K562 (cell line): ENCODE data around the gene EIF1. TPM values are rescaled to one million over a fixed set of nuclear protein-coding genes. Genes with fewer than 3 reads are reported as not detected.

Source experiments
- ATF1 ChIP-seq, 2 experiments: fragments of 450-650 bp in 1 of 2; IDR thresholded peaks; 2 replicates each; pipeline ENCODE4 v1.6.1; 2016; ENCODE audit warnings: missing compliant biosample characterization in 1 of 2, missing genetic modification characterization in 1 of 2
- ATF7 ChIP-seq: fragments of 450-650 bp; IDR thresholded peaks from 2 replicates; pipeline ENCODE4 v1.7.1; 2014; ENCODE audit warnings: mild to moderate bottlenecking, moderate library complexity
- CTBP1 ChIP-seq: fragments of 450-650 bp; IDR thresholded peaks from 2 replicates; pipeline ENCODE4 v1.6.1; 2016; ENCODE audit warnings: borderline replicate concordance
- CTCF ChIP-seq, 3 experiments: IDR thresholded peaks in 2 of 3; conservative IDR thresholded peaks in 1 of 3; 2 replicates each; pipeline ENCODE4 v1.5.1; 2011 to 2012; ENCODE audit warnings: low read length in 3 of 3, mild to moderate bottlenecking in 3 of 3, control low read depth in 2 of 3, improper control_type of control experiment in 1 of 3, inconsistent platforms in 1 of 3, low read depth in 1 of 3, mixed read lengths in 1 of 3, moderate library complexity in 1 of 3; ENCODE audit not compliant: insufficient read depth in 2 of 3
- FOXJ3 ChIP-seq: sonication (generic); formaldehyde crosslinking; IDR thresholded peaks from 2 replicates; pipeline ENCODE4 v1.4.0; 2020; ENCODE audit warnings: mild to moderate bottlenecking, missing genetic modification reagents
- GATAD2A ChIP-seq: fragments of 450-650 bp; IDR thresholded peaks from 2 replicates; pipeline ENCODE4 v1.6.1; 2017
- GMEB1 ChIP-seq: fragments of 250-450 bp; sonication (Bioruptor Pico); IDR thresholded peaks from 2 replicates; pipeline ENCODE4 v1.4.0; 2020; ENCODE audit warnings: mild to moderate bottlenecking
- HDAC8 ChIP-seq: fragments of 450-650 bp; IDR thresholded peaks from 2 replicates; pipeline ENCODE4 v1.6.1; 2016; ENCODE audit warnings: mild to moderate bottlenecking, missing genetic modification characterization, moderate library complexity, missing compliant biosample characterization
- MCM3 ChIP-seq: fragments of 450-650 bp; IDR thresholded peaks from 2 replicates; pipeline ENCODE4 v1.6.1; 2016
- MTA3 ChIP-seq: fragments of 450-650 bp; formaldehyde crosslinking; IDR thresholded peaks from 2 replicates; pipeline ENCODE4 v1.6.1; 2017; ENCODE audit warnings: mild to moderate bottlenecking, borderline replicate concordance
- NCOA6 ChIP-seq: fragments of 450-650 bp; IDR thresholded peaks from 2 replicates; pipeline ENCODE4 v1.6.1; 2017; ENCODE audit warnings: mild to moderate bottlenecking
- NONO ChIP-seq, 2 experiments: fragments of 200-400 bp in 1 of 2; fragments of 450-650 bp in 1 of 2; formaldehyde crosslinking in 1 of 2; IDR thresholded peaks; 2 replicates each; pipeline ENCODE4 v1.6.1; 2017; ENCODE audit warnings: low read depth in 2 of 2, mild to moderate bottlenecking in 2 of 2, moderate library complexity in 2 of 2, low read length in 1 of 2
- SMAD2 ChIP-seq: fragments of 150-350 bp; IDR thresholded peaks from 2 replicates; pipeline ENCODE4 v1.6.1; 2014; ENCODE audit warnings: low read depth, mild to moderate bottlenecking, low read length
- TCF7L2 ChIP-seq: fragments of 150-350 bp; IDR thresholded peaks from 2 replicates; pipeline ENCODE4 v1.6.1; 2016; ENCODE audit warnings: low read depth, mild to moderate bottlenecking, low read length, moderate library complexity
- ZBTB1 ChIP-seq: sonication (generic); formaldehyde crosslinking; IDR thresholded peaks from 2 replicates; pipeline ENCODE4 v1.8.1; 2023; ENCODE audit warnings: missing genetic modification reagents, low read depth, mild to moderate bottlenecking, borderline replicate concordance
- ZBTB2 ChIP-seq: fragments of 450-650 bp; IDR thresholded peaks from 2 replicates; pipeline ENCODE4 v1.6.1; 2016; ENCODE audit warnings: antibody characterized with exemption
- ZBTB9 ChIP-seq: fragments of 450-650 bp; formaldehyde crosslinking; IDR thresholded peaks from 2 replicates; pipeline ENCODE4 v1.4.0; 2020; ENCODE audit warnings: mild to moderate bottlenecking, moderate library complexity
- ZFX ChIP-seq: sonication (generic); formaldehyde crosslinking; IDR thresholded peaks from 2 replicates; pipeline ENCODE4 v1.8.0; 2022; ENCODE audit warnings: mild to moderate bottlenecking, missing genetic modification reagents, moderate library complexity
- ZNF277 ChIP-seq: fragments of 250-450 bp; sonication (Bioruptor Pico); IDR thresholded peaks from 2 replicates; pipeline ENCODE4 v1.8.0; 2022; ENCODE audit warnings: inconsistent platforms, mild to moderate bottlenecking, moderate library complexity, borderline replicate concordance
- polyA plus RNA-seq, 8 experiments: library from polyadenylated mRNA; depleted of rRNA in 4 of 8; stranded (reverse) in 5 of 8; unstranded in 3 of 8; fragments of >200 nt; fragmentation: Nextera tagmentation in 2 of 8; fragmentation: Illumina TruSeq in 1 of 8; extraction: Ambion mirVana in 2 of 8; extraction: Trizol in 1 of 8; gene quantifications; 2 replicates each; pipeline versions ENCODE4 v1.2.1 to v1.2.3, GENCODE V29; 2011 to 2014; ENCODE audit warnings: inconsistent platforms in 1 of 8, missing spikeins in 1 of 8
- total RNA-seq, 7 experiments: library from RNA; depleted of rRNA in 6 of 7; stranded (reverse); fragments of >200 nt in 6 of 7; fragmentation: Illumina TruSeq in 2 of 7; extraction: Trizol in 2 of 7; gene quantifications; 2 replicates each; pipeline versions ENCODE4 v1.2.1 to v1.2.3, GENCODE V29; 2011 to 2021; ENCODE audit warnings: low replicate concordance in 1 of 7

Gene EIF1
- total and polyA plus RNA-seq, 9 of the 15 experiments (the other 6 are each of a cell fraction or from before 2014, with no cell fraction given), result 67.0 to 1,204 (median 320) TPM

GRCh38 chr17:41665566-41666236 lies 23.0 kb upstream of the EIF1 start (continued):
- TF ChIP-seq FOXJ3 (CRISPR knock-in tag), result no peak
- no peak for TF ChIP-seq MCM3
- TF ChIP-seq SMAD2, result no peak
- TF ChIP-seq CTCF (IDR thresholded peaks at IDR 0.05 in 2 of 3, conservative IDR thresholded peaks at IDR 0.05 in 1 of 3; ENCODE audit: insufficient read depth in 2 of 3, low read depth in 1 of 3, low read length in 3 of 3), result peak; percentile 90 to 97 (median 93)
- TF ChIP-seq ZNF277 (CRISPR knock-in tag), result no peak
- TF ChIP-seq ZFX (CRISPR knock-in tag), result peak; percentile 53; the same call in 1 of the 2 replicates
- peak; percentile 73; the same call in 1 of the 2 replicates for TF ChIP-seq CTBP1
- 0 out of 2 replicates have a peak, but pooled peaks have one; percentile 26 for TF ChIP-seq ZBTB1
- 0 out of 2 replicates have a peak, but pooled peaks have one; percentile 25 for TF ChIP-seq ATF7
- TF ChIP-seq NONO (IDR thresholded peaks at IDR 0.05; ENCODE audit: low read depth in 2 of 2, low read length in 1 of 2), result peak in 1 of 2 experiments; percentile 61; a peak in 1 of 4 replicates
- TF ChIP-seq HDAC8 (tag), result peak; percentile 65; the same call in 1 of the 2 replicates
- TF ChIP-seq TCF7L2, result no peak
- no peak for TF ChIP-seq ATF1 (CRISPR knock-in tag; IDR thresholded peaks at IDR 0.05)
- TF ChIP-seq ATF1 (tag; IDR thresholded peaks at IDR 0.05), result peak; percentile 56; the same call in 1 of the 2 replicates
- peak; percentile 82; the same call in 1 of the 2 replicates for TF ChIP-seq MTA3
- peak; percentile 83 for TF ChIP-seq GATAD2A
- peak; percentile 63 for TF ChIP-seq GMEB1 (CRISPR knock-in tag)
- TF ChIP-seq ZBTB9, result no peak
- TF ChIP-seq NCOA6, result peak; percentile 70
- TF ChIP-seq ZBTB2, result peak; percentile 91
